ENCODE data around the gene MAP2K6. TPM values are rescaled to one million over a fixed set of nuclear protein-coding genes. Genes with fewer than 3 reads are reported as not detected.

The MAP2K6 gene
- total RNA-seq, 1 experiment from 2014 or later, result 12.2 TPM

- Histone ChIP-seq H3K4me3 (ENCODE audit: low read length) (peak overlapping the region; percentile 32; the same call in 1 of the 2 replicates), H3K27ac (ENCODE audit: low read length) (peak overlapping the region; percentile 44), H3K36me3 (ENCODE audit: low read depth, low read length) (0 out of 2 replicates have a peak, but pooled peaks cover under 1% of the 10 kb centered on the region), H3F3A (ENCODE audit: low read length, unreplicated experiment) (peaks cover 12% of the 10 kb centered on the region), H3K79me2 (ENCODE audit: low read length) (no peaks in the 10 kb centered on the region), H2AFZ (ENCODE audit: low read length) (peak overlapping the region; percentile 38; the same call in 1 of the 2 replicates), H3K9me3 (ENCODE audit: low read length) (no peaks in the 10 kb centered on the region), H3K27me3 (ENCODE audit: low read length) (no peaks in the 10 kb centered on the region), H3K9ac (ENCODE audit: low read length) (no peak overlapping the region), H4K20me1 (ENCODE audit: low read length) (no peaks in the 10 kb centered on the region), H3K9me2 (replicated peaks; ENCODE audit: low read length) (no peaks in the 10 kb centered on the region), H3K4me1 (ENCODE audit: insufficient read depth, low read length) (peaks cover 30% of the 10 kb centered on the region), H3K4me2 (ENCODE audit: low read length) (peak overlapping the region; percentile 70)
- DNase-seq (peak; percentile 80), ATAC-seq (no peak; the same call in 1 of the 2 replicates)
- intact Hi-C loops (cut with micrococcal nuclease), result no loop called here
- CTCF ChIA-PET, result no interaction called here
- POLR2A ChIA-PET (ENCODE audit: unreplicated experiment), result no interaction called here
- no TSS peak for BruUV-seq (replicated peaks)
- no peak for TF ChIP-seq CTCF (conservative IDR thresholded peaks at IDR 0.05; ENCODE audit: low read depth, low read length)
- TF ChIP-seq EZH2 (IDR thresholded peaks at IDR 0.05; ENCODE audit: low read length, unreplicated experiment), result no peak
- no peak for TF ChIP-seq EZH2phosphoT487 (IDR thresholded peaks at IDR 0.05; ENCODE audit: borderline replicate concordance, low read length)
Measured at GRCh38 chr17:69558796-69559195, 144.3 kb downstream of the MAP2K6 start.

- intact Hi-C loops (cut with micrococcal nuclease), result loop anchor here (2.0 kb wide), 1 partner anchor 34 kb away; no protein-coding TSS in a partner anchor
- H3K9me2 ChIP-seq (replicated peaks; ENCODE audit: low read length), result no peaks in the 10 kb centered on the region
- BruUV-seq (replicated peaks), result no TSS peak
- no peaks in the 10 kb centered on the region for H4K20me1 ChIP-seq (ENCODE audit: low read length)
- H3K4me1 ChIP-seq (ENCODE audit: insufficient read depth, low read length), result peaks cover 30% of the 10 kb centered on the region
- no peaks in the 10 kb centered on the region for H3K9me3 ChIP-seq (ENCODE audit: low read length)
- ATAC-seq (peak; percentile 76), DNase-seq (peak; percentile 74)
- no peaks in the 10 kb centered on the region for H3K79me2 ChIP-seq (ENCODE audit: low read length)
- peak overlapping the region; percentile 67 for H3K27ac ChIP-seq (ENCODE audit: low read length)
- H3K36me3 ChIP-seq (ENCODE audit: low read depth, low read length), result no peaks in the 10 kb centered on the region
- H2AFZ ChIP-seq (ENCODE audit: low read length), result peak overlapping the region; percentile 33; the same call in 1 of the 2 replicates
- H3F3A ChIP-seq (ENCODE audit: low read length, unreplicated experiment), result peaks cover 12% of the 10 kb centered on the region
- no peaks in the 10 kb centered on the region for H3K27me3 ChIP-seq (ENCODE audit: low read length)
- POLR2A ChIA-PET (ENCODE audit: unreplicated experiment), result interaction anchor here (0.6 to 0.8 kb wide), 2 partner anchors 21 to 578 kb away, joined by 3 to 4 read pairs; no protein-coding TSS in a partner anchor
- H3K4me3 ChIP-seq (ENCODE audit: low read length), result no peak overlapping the region
- no peak for TF ChIP-seq CTCF (conservative IDR thresholded peaks at IDR 0.05; ENCODE audit: low read depth, low read length)
- no peak for TF ChIP-seq EZH2 (IDR thresholded peaks at IDR 0.05; ENCODE audit: low read length, unreplicated experiment)
- no peak for TF ChIP-seq EZH2phosphoT487 (IDR thresholded peaks at IDR 0.05; ENCODE audit: borderline replicate concordance, low read length)
- CTCF ChIA-PET, result interaction anchor here (0.5 to 1.0 kb wide), 4 partner anchors 21 to 947 kb away, joined by 3 to 4 read pairs (median 3); no protein-coding TSS in a partner anchor
- H3K4me2 ChIP-seq (ENCODE audit: low read length), result peak overlapping the region; percentile 50
- H3K9ac ChIP-seq (ENCODE audit: low read length), result no peak overlapping the region
Measured at GRCh38 chr17:69560987-69561441, 146.5 kb downstream of the MAP2K6 start.

DNA sequence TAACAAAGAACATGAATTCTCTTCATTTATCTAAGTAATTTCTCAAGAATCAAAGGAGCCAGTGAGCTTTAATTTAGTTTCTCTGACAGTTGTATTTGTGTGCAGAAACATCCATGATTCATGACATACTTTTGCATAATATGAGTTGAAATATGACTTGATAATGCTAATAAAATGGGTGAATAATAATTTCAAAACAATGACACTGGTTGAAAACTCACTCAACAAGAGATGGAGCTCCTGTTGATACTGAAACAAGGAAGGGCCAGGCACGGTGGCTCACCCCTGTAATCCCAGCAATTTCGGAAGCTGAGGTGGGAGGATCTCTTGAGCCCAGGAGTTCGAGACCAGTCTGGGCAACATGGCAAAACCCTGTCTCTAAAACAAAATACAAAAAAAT is 147.0 kb downstream of the MAP2K6 start:
- Histone ChIP-seq H3K36me3 (ENCODE audit: low read depth, low read length) (no peaks in the 10 kb centered on the region), H4K20me1 (ENCODE audit: low read length) (no peaks in the 10 kb centered on the region), H3K9ac (ENCODE audit: low read length) (no peak overlapping the region), H3K9me3 (ENCODE audit: low read length) (no peaks in the 10 kb centered on the region), H3K27ac (ENCODE audit: low read length) (peak overlapping the region; percentile 67), H3K79me2 (ENCODE audit: low read length) (no peaks in the 10 kb centered on the region), H3K27me3 (ENCODE audit: low read length) (no peaks in the 10 kb centered on the region), H3F3A (ENCODE audit: low read length, unreplicated experiment) (peaks cover 12% of the 10 kb centered on the region), H3K4me3 (ENCODE audit: low read length) (no peak overlapping the region), H3K9me2 (replicated peaks; ENCODE audit: low read length) (no peaks in the 10 kb centered on the region), H2AFZ (ENCODE audit: low read length) (peak overlapping the region; percentile 33; the same call in 1 of the 2 replicates), H3K4me1 (ENCODE audit: insufficient read depth, low read length) (peaks cover 30% of the 10 kb centered on the region), H3K4me2 (ENCODE audit: low read length) (peak overlapping the region; percentile 50)
- POLR2A ChIA-PET (ENCODE audit: unreplicated experiment), result interaction anchor here (0.6 to 0.8 kb wide), 2 partner anchors 21 to 577 kb away, joined by 3 to 4 read pairs; no protein-coding TSS in a partner anchor
- peak; percentile 73 for ATAC-seq
- peak; percentile 69 for DNase-seq
- BruUV-seq (replicated peaks), result no TSS peak
- CTCF ChIA-PET, result interaction anchor here (0.5 to 1.0 kb wide), 3 partner anchors 22 to 947 kb away, joined by 3 to 4 read pairs (median 3); no protein-coding TSS in a partner anchor
- no peak for TF ChIP-seq CTCF (conservative IDR thresholded peaks at IDR 0.05; ENCODE audit: low read depth, low read length)
- no peak for TF ChIP-seq EZH2phosphoT487 (IDR thresholded peaks at IDR 0.05; ENCODE audit: borderline replicate concordance, low read length)
- no peak for TF ChIP-seq EZH2 (IDR thresholded peaks at IDR 0.05; ENCODE audit: low read length, unreplicated experiment)
- intact Hi-C loops (cut with micrococcal nuclease), result loop anchor here (2.0 kb wide), 1 partner anchor 35 kb away; no protein-coding TSS in a partner anchor

Data from PC-3 (cell line).